HEK293T (cell line): Measurements from ENCODE around the gene APOBEC3C.
A peak's percentile ranks its signal among the peaks of the same experiment; 100 is the strongest.
"Not testable (repeated sequence)": the region's sequence is repeated elsewhere in the genome, so short reads cannot be mapped to it uniquely, and the experiment has no call there.

Source experiments
- CTCF ChIA-PET: fragments of 350-600 bp; formaldehyde crosslinking; extraction: SDS; loops from one replicate; lab custom pipeline; 2021; ENCODE audit warnings: antibody characterized with exemption, inconsistent platforms; lab: Yijun Ruan, JAX
- POLR2A ChIA-PET: fragments of 350-600 bp; formaldehyde crosslinking; extraction: SDS; loops from one replicate; lab custom pipeline; 2020; ENCODE audit warnings: antibody characterized with exemption, inconsistent platforms; lab: Yijun Ruan, JAX
- DNase-seq: peaks from one replicate; pipeline ENCODE4 v3.0.0; 2012; ENCODE audit warnings: mixed read lengths; ENCODE audit errors: extremely low spot score
- ARNT ChIP-seq: fragments of 450-650 bp; IDR thresholded peaks from 2 replicates; pipeline ENCODE4 v1.6.1; 2017; ENCODE audit warnings: mild to moderate bottlenecking
- BHLHE40 ChIP-seq: fragments of 450-650 bp; IDR thresholded peaks from 2 replicates; pipeline ENCODE4 v1.6.1; 2016; ENCODE audit warnings: mild to moderate bottlenecking, moderate library complexity, borderline replicate concordance
- CTBP1 ChIP-seq: fragments of 450-650 bp; IDR thresholded peaks from 2 replicates; pipeline ENCODE4 v1.6.1; 2016; ENCODE audit warnings: borderline replicate concordance
- ELF4 ChIP-seq: fragments of 450-650 bp; IDR thresholded peaks from 2 replicates; pipeline ENCODE4 v1.6.1; 2017; ENCODE audit warnings: antibody characterized with exemption
- FOXA1 ChIP-seq: fragments of 450-650 bp; IDR thresholded peaks from 2 replicates; pipeline ENCODE4 v1.6.1; 2016; ENCODE audit warnings: mild to moderate bottlenecking
- FOXK2 ChIP-seq: fragments of 450-650 bp; IDR thresholded peaks from 2 replicates; pipeline ENCODE4 v1.6.1; 2016; ENCODE audit warnings: mild to moderate bottlenecking
- FOXM1 ChIP-seq: fragments of 450-650 bp; IDR thresholded peaks from 2 replicates; pipeline ENCODE4 v1.6.1; 2017; ENCODE audit warnings: mild to moderate bottlenecking, borderline replicate concordance
- HDGF ChIP-seq: fragments of 450-650 bp; IDR thresholded peaks from 2 replicates; pipeline ENCODE4 v1.6.1; 2017; ENCODE audit warnings: antibody characterized with exemption, borderline replicate concordance
- L3MBTL2 ChIP-seq: fragments of 450-650 bp; conservative IDR thresholded peaks from 2 replicates; pipeline ENCODE4 v1.6.1; 2016; ENCODE audit warnings: mild to moderate bottlenecking
- LEF1 ChIP-seq: fragments of 450-650 bp; IDR thresholded peaks from 2 replicates; pipeline ENCODE4 v1.6.1; 2017; ENCODE audit warnings: mild to moderate bottlenecking, borderline replicate concordance
- NFRKB ChIP-seq: fragments of 450-650 bp; IDR thresholded peaks from 2 replicates; pipeline ENCODE4 v1.6.1; 2016; ENCODE audit warnings: mild to moderate bottlenecking, moderate library complexity
- SP1 ChIP-seq: fragments of 450-650 bp; IDR thresholded peaks from 2 replicates; pipeline ENCODE4 v1.6.1; 2017
- SUZ12 ChIP-seq: fragments of 450-650 bp; IDR thresholded peaks from 2 replicates; pipeline ENCODE4 v1.6.1; 2016; ENCODE audit warnings: mild to moderate bottlenecking
- TARDBP ChIP-seq: fragments of 450-650 bp; IDR thresholded peaks from 2 replicates; pipeline ENCODE4 v1.6.1; 2016
- ZNF384 ChIP-seq: fragments of 450-650 bp; IDR thresholded peaks from 2 replicates; pipeline ENCODE4 v1.6.1; 2016
- TF ChIP-seq, protein P1 (sequence below): fragments of 450-650 bp; IDR thresholded peaks from 2 replicates; pipeline ENCODE4 v1.6.1; 2016

Gene APOBEC3C

DNA sequence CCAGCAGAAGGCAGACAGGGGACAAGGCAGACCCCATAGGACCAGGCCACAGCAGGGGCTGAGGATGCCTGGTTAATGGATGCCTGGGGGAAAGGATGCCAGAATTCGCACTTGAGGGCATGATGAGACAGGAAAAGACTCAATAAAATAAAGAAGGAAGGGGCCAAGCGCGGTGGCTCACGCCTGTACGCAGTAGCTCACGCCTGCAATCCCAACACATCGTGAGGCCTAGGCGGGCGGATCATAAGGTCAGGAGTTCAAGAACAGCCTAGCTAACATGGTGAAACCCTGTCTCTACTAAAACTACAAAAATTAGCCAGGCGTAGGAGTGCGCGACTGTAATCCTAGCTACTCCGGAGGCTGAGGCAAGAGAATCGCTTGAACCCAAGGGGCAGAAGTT, 16.6 kb downstream of the APOBEC3C start:
- TF ChIP-seq FOXK2 = no peak
- CTCF ChIA-PET = no interaction called here
- no peak for DNase-seq
- POLR2A ChIA-PET = interaction anchor here (1.5 kb wide), 1 partner anchor 9 kb away, joined by 4 read pairs; no protein-coding TSS in a partner anchor

DNA sequence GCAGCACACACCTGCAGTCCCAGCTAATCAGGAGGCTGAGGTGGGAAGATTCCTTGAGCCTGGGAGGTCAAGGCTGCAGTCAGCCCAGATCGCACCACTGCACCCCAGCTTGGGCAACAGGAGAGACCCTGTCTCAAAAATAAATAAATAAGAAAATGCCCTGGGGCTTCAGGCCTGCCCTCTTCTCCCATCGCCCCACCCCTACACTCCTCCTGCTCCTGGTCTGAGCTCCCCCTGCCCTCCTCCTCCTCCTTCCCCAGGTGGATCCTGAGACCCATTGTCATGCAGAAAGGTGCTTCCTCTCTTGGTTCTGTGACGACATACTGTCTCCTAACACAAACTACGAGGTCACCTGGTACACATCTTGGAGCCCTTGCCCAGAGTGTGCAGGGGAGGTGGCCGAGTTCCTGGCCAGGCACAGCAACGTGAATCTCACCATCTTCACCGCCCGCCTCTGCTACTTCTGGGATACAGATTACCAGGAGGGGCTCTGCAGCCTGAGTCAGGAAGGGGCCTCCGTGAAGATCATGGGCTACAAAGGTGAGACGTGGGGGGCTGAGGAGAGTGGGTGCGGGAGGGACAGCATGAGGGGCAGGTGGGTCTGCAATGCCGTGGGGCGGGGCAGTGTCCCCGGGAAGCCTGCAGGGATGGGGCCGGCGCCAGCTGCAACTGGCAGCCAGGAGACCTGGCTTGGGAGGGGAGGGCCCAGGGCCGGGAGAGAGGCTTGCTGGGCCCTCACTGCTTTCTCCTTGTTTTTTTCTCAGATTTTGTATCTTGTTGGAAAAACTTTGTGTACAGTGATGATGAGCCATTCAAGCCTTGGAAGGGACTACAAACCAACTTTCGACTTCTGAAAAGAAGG, 17.6 kb downstream of the APOBEC3C start:
- CTCF ChIA-PET, DNase-seq: not testable (repeated sequence)
- POLR2A ChIA-PET = interaction anchor here (1.5 kb wide), 1 partner anchor 8 kb away, joined by 4 read pairs; no protein-coding TSS in a partner anchor

DNA sequence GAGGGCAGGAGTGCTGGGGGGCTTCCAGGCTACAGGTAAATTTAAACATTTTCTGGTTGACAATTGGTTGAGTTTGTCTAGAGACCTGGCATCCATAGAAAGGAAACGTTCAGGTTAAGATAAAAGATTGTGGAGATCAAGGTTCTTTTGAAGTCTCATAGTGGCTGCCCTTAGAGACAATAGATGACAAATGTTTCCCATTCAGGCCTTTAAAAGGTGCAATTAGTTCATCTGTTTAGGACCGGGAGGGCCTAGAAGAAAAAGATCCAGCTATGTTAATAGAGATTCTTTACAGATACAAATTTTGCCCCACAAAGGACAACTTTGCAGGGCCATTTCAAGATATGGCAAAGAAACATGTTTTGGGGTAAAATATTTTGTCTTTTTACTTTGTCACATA, 23.0 kb downstream of the APOBEC3C start:
- DNase-seq, POLR2A ChIA-PET, CTCF ChIA-PET: not testable (repeated sequence)

DNA sequence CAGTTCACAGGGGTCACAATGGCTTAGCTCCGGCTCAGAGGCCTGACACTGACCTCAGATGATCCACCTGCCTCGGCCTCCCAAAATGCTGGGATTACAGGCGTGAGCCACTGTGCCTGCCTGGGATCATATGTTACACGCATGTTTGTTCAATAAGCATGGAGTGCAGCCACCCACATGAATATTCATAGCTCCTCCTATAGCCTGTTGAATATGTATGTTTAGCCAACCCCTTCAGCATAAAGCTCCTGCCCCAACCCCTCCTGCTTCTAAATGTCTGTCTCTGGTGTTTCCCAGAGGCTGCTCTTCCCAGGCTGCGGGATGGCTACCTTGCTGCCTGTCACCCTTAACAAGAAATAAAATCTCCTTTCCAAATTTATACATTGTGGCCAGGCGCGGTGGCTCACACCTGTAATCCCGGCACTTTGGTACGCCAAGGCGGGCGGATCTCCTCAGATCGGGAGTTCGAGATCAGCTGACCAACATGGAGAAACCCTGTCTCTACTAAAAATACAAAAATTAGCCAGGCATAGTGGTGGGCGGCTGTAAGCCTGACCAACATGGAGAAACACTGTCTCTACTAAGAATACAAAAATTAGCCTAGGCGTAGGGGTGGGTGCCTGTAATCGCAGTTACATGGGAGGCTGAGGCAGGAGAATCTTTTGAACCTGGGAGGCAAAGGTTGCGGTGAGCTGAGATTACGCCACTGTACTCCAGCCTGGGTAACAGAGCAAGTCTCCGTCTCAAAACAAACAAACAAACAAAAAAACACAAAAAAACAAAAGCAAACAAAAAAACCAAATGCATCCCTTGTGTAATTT, 25.5 kb downstream of the APOBEC3C start:
- CTCF ChIA-PET = no interaction called here
- TF ChIP-seq FOXM1 (no peak), CTBP1 (no peak), TARDBP (no peak), FOXK2 (no peak), ARNT (no peak), ELF4 (no peak), NFRKB (no peak), SUZ12 (no peak), ZNF384 (no peak), L3MBTL2 (no peak), SP1 (no peak), LEF1 (no peak), HDGF (no peak), BHLHE40 (no peak), FOXA1 (no peak)
- TF ChIP-seq, protein P1, sequence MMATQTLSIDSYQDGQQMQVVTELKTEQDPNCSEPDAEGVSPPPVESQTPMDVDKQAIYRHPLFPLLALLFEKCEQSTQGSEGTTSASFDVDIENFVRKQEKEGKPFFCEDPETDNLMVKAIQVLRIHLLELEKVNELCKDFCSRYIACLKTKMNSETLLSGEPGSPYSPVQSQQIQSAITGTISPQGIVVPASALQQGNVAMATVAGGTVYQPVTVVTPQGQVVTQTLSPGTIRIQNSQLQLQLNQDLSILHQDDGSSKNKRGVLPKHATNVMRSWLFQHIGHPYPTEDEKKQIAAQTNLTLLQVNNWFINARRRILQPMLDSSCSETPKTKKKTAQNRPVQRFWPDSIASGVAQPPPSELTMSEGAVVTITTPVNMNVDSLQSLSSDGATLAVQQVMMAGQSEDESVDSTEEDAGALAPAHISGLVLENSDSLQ = no peak
- no peak for DNase-seq
- POLR2A ChIA-PET = interaction anchor here (0.6 to 1.5 kb wide), 3 partner anchors 9 to 615 kb away, joined by 3 to 4 read pairs (median 3); no protein-coding TSS in a partner anchor

DNA sequence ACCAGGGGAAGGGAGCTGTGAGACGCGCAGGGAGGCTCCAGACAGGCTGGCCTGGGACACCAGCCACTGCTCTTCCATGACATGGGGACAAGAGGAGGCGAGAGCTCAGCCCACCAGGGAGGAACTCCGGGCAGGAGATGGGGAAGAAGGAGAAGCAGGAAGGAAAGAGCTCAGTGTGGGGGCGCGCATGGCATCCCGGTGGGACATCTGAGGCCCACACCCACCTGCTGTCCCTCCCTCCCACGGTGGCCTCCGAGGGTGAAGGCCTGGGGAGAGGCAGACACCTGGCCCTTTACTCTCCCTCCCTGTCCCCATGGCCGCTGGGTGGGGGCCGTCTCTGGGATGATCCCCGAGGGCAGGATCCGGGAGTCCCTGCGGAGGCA, 26.1 kb downstream of the APOBEC3C start:
- DNase-seq, CTCF ChIA-PET: not testable (repeated sequence)
- POLR2A ChIA-PET = interaction anchor here (0.6 to 1.5 kb wide), 3 partner anchors 9 to 616 kb away, joined by 3 to 4 read pairs (median 3); no protein-coding TSS in a partner anchor

DNA sequence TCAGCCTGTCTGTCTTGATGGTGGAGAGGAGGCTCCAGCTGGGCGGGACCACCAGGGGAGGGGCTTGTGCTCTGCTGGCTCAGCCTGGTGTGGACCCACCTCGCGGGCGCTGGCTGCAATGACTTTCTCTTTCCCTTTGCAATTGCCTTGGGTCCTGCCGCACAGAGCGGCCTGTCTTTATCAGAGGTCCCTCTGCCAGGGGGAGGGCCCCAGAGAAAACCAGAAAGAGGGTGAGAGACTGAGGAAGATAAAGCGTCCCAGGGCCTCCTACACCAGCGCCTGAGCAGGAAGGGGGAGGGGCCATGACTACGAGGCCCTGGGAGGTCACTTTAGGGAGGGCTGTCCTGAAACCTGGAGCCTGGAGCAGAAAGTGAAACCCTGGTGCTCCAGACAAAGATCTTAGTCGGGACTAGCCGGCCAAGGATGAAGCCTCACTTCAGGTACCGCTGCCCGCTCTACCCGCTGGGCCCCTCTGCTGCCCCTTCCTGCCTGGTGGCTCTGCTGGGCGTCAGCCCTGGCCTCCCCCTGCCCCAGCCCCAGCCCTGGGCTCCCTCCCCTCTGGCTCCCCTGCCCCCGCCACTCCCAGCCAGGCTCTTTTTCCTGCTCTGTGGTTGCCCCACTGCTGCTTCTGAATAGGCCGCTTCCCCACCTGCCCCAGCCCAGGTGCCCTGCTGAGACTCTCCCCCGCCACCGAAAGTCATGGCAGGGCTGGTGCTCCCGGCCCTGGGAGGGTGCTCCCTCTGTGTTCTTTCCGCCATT, 26.7 kb downstream of the APOBEC3C start, which contains the start of gene APOBEC3F:
Gene APOBEC3F (plus strand): TSS at position 327 of the 759 bp plus-strand sequence. CDS start 97 bp downstream, at position 424.
- POLR2A ChIA-PET = interaction anchor here (0.6 kb wide), 1 partner anchor 616 kb away, joined by 3 read pairs; no protein-coding TSS in a partner anchor
- CTCF ChIA-PET = not testable (repeated sequence)
- peak; percentile 31 for DNase-seq

DNA sequence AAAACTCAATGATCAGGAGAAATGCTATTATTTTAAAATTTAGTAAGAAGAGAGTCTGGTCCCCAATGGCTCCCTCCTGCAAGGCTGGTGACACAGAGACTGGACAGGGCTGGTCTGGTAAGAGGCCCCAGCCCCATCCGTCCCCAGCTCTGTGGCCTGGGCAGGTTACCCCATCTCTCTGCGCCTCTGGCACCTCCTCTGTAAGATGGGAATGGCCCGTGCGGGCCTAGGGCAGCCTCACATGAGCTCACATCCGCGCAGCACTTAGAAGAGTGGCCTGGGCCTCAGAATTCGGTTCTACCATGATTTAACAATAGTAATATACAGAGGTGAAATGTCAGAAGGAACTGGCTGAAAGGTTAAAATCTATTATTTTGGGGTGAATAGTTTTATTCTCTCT, 27.9 kb downstream of the APOBEC3C start:
- TF ChIP-seq SP1 = no peak
- no peak for TF ChIP-seq ELF4
- TF ChIP-seq FOXA1 = no peak
- no peak for TF ChIP-seq FOXK2
- TF ChIP-seq, protein P1 = no peak
- no peak for TF ChIP-seq LEF1
- TF ChIP-seq CTBP1 = no peak
- no peak for TF ChIP-seq TARDBP
- TF ChIP-seq HDGF = no peak
- no peak for TF ChIP-seq ZNF384
- ChIA-PET CTCF (no interaction called here), POLR2A (no interaction called here)
- no peak for DNase-seq

DNA sequence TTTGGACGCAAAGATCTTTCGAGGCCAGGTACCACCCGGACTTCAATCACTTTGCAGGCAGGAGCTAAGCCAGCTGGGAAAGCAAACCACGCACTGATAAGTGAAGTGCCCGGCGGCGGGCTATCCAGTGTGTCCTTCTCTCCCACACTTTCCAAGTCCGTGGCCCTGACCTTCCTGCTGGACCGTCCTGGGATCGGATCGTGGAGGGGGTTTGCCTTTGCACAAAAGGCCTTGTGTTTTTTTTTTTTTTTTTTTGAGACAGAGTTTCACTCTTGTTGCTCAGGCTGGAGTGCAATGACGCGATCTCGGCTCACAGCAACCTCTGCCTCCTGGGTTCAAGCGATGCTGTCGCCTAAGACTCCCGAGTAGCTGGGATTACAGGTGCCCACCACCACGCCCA, 29.0 kb downstream of the APOBEC3C start:
- POLR2A ChIA-PET, DNase-seq, CTCF ChIA-PET: not testable (repeated sequence)

DNA sequence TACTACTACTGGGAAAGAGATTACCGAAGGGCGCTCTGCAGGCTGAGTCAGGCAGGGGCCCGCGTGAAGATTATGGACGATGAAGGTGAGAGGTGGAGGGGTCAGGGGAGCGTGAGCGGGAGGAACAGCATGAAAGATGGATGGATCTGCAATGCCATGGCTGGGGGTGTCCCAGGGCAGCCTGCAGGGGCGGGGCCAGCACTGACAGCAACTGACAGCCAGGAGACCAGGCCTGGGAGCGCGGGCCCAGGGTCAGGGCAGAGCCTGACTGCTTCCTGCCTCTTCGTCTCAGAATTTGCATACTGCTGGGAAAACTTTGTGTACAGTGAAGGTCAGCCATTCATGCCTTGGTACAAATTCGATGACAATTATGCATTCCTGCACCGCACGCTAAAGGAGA, 31.1 kb downstream of the APOBEC3C start:
- POLR2A ChIA-PET, DNase-seq, CTCF ChIA-PET: not testable (repeated sequence)

DNA sequence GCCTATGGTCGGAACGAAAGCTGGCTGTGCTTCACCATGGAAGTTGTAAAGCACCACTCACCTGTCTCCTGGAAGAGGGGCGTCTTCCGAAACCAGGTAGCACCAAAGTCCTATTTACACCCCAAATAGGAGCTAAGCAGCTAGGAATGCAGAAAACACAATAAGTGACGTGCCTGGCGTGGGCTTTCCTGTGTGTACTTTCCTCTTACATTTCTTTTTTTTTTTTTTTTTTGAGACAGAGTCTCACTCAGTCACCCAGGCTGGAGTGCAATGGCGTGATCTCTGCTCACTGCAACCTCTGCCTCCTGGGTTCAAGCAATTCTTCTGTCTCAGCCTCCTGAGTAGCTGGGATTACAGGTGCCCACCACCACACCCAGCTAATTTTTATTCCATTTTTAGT, 35.4 kb downstream of the APOBEC3C start:
- CTCF ChIA-PET, DNase-seq: not testable (repeated sequence)
- POLR2A ChIA-PET = interaction anchor here (0.6 kb wide), 1 partner anchor 33 kb away, joined by 3 read pairs; no protein-coding TSS in a partner anchor

DNA sequence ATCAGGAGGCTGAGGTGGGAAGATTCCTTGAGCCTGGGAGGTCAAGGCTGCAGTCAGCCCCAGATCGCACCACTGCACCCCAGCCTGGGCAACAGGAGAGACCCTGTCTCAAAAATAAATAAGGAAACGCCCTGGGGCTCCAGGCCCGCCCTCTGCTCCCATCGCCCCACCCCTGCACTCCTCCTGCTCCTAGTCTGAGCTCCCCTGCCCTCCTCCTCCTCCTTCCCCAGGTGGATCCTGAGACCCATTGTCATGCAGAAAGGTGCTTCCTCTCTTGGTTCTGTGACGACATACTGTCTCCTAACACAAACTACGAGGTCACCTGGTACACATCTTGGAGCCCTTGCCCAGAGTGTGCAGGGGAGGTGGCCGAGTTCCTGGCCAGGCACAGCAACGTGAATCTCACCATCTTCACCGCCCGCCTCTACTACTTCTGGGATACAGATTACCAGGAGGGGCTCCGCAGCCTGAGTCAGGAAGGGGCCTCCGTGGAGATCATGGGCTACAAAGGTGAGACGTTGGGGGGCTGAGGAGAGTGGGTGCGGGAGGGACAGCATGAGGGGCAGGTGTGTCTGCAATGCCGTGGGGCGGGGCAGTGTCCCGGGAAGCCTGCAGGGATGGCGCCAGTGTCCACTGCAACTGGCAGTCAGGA, 37.9 kb downstream of the APOBEC3C start:
- DNase-seq, CTCF ChIA-PET, POLR2A ChIA-PET: not testable (repeated sequence)
